NB4 (cell line): ENCODE data around the gene SPATA2.

Experiments
- DNase-seq: peaks from one replicate; pipeline ENCODE4 v3.0.0; 2010; ENCODE audit warnings: low read depth
- H3K4me3 ChIP-seq: one replicate; pipeline ENCODE4 v1.5.1; 2011; ENCODE audit warnings: mild to moderate bottlenecking, low read depth, low read length, moderate library complexity
- MYC ChIP-seq: IDR thresholded peaks from 2 replicates; pipeline ENCODE4 v1.6.1; 2011; ENCODE audit warnings: low read depth, low read length
- POLR2A ChIP-seq: IDR thresholded peaks from 2 replicates; pipeline ENCODE4 v1.6.1; 2011; ENCODE audit warnings: mild to moderate bottlenecking; ENCODE audit not compliant: insufficient read length; ENCODE audit errors: extremely low read depth
- TF ChIP-seq, protein P1 (sequence below): IDR thresholded peaks from one replicate; pipeline ENCODE4 v1.5.1; 2012; ENCODE audit warnings: low read depth, low read length
- TF ChIP-seq, protein P2 (sequence below): IDR thresholded peaks from 2 replicates; pipeline ENCODE4 v1.6.1; 2011; ENCODE audit warnings: low read depth, low read length

The SPATA2 gene

DNA sequence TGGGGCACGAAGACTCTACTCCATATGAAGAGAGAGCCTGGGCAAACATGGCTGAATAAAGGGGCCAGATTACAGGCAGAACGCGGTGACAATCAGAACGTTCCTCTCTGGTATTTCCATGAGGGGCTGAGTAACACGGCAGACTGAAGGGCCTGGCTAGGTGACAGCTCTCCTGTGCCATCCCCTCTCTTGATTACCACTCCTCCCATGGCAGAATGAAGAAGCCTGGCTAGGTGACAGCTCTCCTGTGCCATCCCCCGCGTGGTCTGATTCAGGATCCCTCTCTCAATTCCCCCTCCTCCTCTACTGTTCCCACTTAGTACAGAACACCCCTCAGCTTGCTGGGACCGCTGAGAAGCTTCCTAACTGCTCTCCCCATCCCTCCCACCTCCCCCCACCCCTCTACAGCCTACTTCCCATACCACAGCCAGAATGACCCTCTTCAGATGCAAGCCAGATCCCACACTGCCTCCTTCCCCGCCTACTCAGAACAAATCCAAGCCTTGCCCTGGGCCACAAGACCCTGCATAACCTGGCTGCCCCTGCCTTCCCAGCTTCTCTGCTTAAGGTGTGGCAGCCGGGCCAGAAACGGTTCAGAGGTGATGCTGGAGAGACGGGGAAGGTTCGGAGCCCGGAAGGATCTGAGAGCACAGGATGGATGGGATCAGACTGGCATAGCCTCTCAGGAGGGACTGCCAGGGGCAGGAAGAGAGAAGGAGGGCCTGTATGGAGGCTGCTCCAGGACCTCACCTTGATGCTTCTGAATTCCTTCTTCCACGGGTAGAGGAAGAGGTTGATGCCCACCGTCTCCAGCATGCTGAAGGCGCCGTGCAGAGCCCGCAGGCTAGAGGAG is 7.7 kb downstream of the SPATA2 start:
- no peak overlapping the region for H3K4me3 ChIP-seq
- TF ChIP-seq, protein P1, sequence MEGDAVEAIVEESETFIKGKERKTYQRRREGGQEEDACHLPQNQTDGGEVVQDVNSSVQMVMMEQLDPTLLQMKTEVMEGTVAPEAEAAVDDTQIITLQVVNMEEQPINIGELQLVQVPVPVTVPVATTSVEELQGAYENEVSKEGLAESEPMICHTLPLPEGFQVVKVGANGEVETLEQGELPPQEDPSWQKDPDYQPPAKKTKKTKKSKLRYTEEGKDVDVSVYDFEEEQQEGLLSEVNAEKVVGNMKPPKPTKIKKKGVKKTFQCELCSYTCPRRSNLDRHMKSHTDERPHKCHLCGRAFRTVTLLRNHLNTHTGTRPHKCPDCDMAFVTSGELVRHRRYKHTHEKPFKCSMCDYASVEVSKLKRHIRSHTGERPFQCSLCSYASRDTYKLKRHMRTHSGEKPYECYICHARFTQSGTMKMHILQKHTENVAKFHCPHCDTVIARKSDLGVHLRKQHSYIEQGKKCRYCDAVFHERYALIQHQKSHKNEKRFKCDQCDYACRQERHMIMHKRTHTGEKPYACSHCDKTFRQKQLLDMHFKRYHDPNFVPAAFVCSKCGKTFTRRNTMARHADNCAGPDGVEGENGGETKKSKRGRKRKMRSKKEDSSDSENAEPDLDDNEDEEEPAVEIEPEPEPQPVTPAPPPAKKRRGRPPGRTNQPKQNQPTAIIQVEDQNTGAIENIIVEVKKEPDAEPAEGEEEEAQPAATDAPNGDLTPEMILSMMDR, result no peak
- TF ChIP-seq, protein P2, sequence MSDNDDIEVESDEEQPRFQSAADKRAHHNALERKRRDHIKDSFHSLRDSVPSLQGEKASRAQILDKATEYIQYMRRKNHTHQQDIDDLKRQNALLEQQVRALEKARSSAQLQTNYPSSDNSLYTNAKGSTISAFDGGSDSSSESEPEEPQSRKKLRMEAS, result no peak
- TF ChIP-seq POLR2A, result no peak
- TF ChIP-seq MYC, result no peak
- DNase-seq, result no peak

DNA sequence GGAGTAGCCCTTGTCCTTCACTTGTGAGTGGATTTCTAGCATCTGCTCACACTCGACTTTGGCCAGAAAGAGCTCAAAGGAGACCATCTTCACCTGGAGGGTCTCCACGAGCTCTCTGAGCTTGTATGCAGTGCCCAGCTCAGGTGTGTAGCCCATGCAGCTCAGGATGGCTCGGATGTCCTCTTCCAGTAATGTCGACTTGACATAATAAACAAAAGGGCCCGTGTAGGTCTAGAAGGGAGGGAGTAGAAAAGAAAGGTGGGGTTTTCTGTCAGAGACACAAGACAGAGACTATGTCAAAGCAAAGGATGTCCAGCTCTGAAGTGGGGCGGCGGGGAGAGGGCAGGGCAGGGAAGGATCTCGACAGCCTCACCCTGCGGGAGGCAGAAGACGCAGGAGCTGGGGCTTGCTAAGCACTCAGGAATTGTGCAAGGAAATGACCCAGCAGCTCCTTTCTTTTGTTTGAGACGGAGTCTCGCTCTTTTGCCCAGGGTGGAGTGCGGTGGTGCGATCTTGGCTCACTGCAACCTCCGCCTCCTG is 8.6 kb downstream of the SPATA2 start:
- DNase-seq, result no peak
- H3K4me3 ChIP-seq, result no peak overlapping the region
- TF ChIP-seq, protein P1, result no peak
- TF ChIP-seq POLR2A (no peak), MYC (no peak)
- TF ChIP-seq, protein P2, result no peak

DNA sequence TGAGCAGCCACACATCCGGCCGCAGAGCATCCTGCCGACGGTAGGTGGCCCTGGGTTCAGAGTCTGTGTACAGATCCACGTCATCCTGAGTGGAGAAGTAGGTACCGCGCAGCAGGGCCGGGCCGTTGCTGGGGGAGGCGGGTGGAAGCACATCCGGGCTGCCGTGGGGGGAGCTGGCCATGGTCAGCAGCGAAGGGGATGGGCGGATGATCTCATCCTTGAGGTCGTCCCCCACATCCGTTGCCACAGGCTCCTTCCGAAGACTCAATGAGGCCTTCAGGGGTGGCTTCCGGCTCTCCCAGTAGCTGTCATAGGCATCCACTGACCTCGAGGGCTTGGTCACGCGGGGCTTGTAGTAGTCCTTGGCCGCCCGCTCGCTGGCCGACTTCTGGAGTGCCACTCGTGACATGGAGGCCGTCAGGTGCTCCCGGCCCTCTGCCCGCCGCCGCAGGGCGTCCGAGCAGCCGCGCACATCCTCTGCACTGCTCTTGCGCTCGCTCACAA is 9.2 kb downstream of the SPATA2 start:
- peak; percentile 97 for DNase-seq
- TF ChIP-seq, protein P2, result peak; percentile 54; the same call in 1 of the 2 replicates
- no peak for TF ChIP-seq POLR2A
- TF ChIP-seq MYC, result 0 out of 2 replicates have a peak, but pooled peaks have one; percentile 25
- TF ChIP-seq, protein P1, result peak; percentile 32
- no peak overlapping the region for H3K4me3 ChIP-seq

DNA sequence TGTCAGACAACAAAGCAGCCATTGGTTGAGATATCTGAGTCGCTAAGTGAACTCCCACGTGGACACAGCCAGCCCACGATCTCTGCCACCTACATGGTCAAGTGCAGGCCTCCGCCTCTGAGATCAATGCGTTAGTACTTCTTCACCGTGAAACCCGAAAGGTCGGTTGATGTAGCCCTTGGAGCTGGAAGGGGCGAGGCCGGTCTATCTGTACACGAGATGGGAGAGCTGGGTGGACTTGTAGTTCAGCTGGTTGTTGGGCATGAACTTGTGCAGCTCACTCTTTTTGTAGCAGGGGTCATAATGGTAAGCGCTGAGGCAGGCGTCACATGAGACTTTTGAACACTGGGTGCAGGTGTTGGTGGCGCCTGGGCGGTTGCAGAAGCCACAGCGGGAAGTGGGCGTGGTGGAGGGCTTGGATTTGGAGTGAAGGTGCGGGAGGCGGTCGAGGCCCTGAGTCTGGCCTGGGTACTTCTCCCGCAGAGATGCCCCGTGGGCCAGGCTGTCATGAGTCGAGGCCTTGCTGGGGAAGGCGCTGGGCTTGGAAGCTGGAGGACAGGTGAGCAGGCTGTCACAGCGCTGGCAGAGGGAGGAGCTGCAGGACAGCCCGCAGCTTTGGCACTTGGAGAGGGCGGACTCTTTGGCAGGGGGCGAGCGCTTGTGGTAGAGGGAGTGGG is 9.8 kb downstream of the SPATA2 start:
- no peak overlapping the region for H3K4me3 ChIP-seq
- TF ChIP-seq POLR2A (no peak), MYC (no peak)
- TF ChIP-seq, protein P2, result no peak
- TF ChIP-seq, protein P1, result no peak
- DNase-seq, result no peak

DNA sequence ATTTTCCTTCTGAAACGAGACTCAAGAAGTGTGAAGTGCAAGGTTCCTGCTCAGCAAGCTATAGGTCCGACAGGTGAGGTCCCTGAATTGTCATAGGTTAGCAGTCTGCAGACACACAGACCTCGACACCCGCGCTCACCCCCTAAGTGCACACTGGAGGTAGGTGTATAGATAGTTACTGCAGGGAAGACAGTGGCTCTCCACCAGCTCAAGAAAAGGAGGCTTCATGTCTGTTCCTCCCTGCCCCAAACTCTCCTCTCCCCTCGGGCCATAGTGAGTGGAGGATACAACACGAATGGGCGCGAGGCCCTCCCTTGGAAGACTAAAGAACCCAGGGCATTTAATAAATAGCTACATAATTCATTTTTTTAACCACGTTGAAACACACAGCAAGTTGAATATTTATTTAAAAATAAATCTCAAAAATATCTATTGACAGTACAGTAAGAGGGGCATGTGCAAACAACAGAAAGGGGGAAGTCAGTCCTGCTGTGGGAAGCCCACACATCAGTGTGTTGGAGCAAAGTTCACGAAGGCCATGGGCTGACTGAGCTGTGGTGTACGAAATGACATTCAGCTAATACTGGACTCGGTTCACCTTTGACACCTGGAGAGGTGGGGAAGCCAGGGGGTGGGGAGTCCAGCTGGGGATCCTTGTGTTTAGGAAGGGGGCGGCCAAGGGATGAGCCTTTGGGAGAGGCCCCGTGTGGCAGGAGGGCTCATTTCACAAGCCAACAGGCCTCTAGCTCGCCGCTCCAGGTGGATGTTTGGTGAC is 10.7 kb downstream of the SPATA2 start:
- no peak overlapping the region for H3K4me3 ChIP-seq
- TF ChIP-seq, protein P1, result no peak
- DNase-seq, result no peak
